H1 (cell line): ENCODE results near the gene ZDHHC17. TPM values are rescaled to one million over a fixed set of nuclear protein-coding genes. Genes with fewer than 3 reads are reported as not detected.

ENCODE experiments used
- CTCF ChIA-PET: fragments of 300-600 bp; sonication (Branson Sonifier 250); formaldehyde crosslinking; loops from one replicate; lab custom pipeline; 2021; ENCODE audit not compliant: partially characterized antibody; lab: Charles Lee
- POLR2A ChIA-PET: fragments of 300-600 bp; sonication (Branson Sonifier 250); formaldehyde crosslinking; loops from one replicate; lab custom pipeline; 2021; ENCODE audit warnings: inconsistent platforms; ENCODE audit not compliant: partially characterized antibody; lab: Charles Lee
- DNase-seq, 2 experiments: peaks; one replicate each; pipeline versions ENCODE4 v3.0.0 to v3.0.0-alpha.2; 2010 to 2022; ENCODE audit warnings: low spot score in 2 of 2, low read depth in 1 of 2, mixed read lengths in 1 of 2
- FAIRE-seq: peaks from 2 replicates; lab custom pipeline; 2011; peaks lifted over from hg19 to GRCh38; lab: Jason Lieb, UNC
- H2AFZ ChIP-seq: 2 replicates; pipeline ENCODE4 v1.8.1; 2012; ENCODE audit warnings: low read length, inconsistent platforms
- H2AK5ac ChIP-seq: 2 replicates; pipeline ENCODE4 v1.6.1; 2013; ENCODE audit warnings: low read depth, low read length
- H2BK120ac ChIP-seq: replicated peaks from 2 replicates; pipeline ENCODE3; 2013; ENCODE audit warnings: low read depth, low read length, inconsistent platforms
- H2BK12ac ChIP-seq: 2 replicates; pipeline ENCODE4 v1.6.1; 2013; ENCODE audit warnings: low read depth, low read length
- H2BK15ac ChIP-seq: 2 replicates; pipeline ENCODE4 v1.6.1; 2013; ENCODE audit warnings: low read length
- H2BK20ac ChIP-seq: 2 replicates; pipeline ENCODE4 v1.6.1; 2013; ENCODE audit warnings: low read length
- H2BK5ac ChIP-seq: 2 replicates; pipeline ENCODE4 v1.6.1; 2013; ENCODE audit warnings: low read depth, low read length
- H3K14ac ChIP-seq: 2 replicates; pipeline ENCODE4 v1.6.1; 2013; ENCODE audit warnings: inconsistent platforms; ENCODE audit not compliant: insufficient read length
- H3K18ac ChIP-seq: 2 replicates; pipeline ENCODE4 v1.6.1; 2013; ENCODE audit warnings: low read length; ENCODE audit errors: extremely low read depth
- H3K23ac ChIP-seq: 2 replicates; pipeline ENCODE4 v1.6.1; 2013; ENCODE audit warnings: inconsistent platforms; ENCODE audit not compliant: insufficient read length
- H3K23me2 ChIP-seq: 2 replicates; pipeline ENCODE4 v1.6.1; 2013; ENCODE audit warnings: low read depth, low read length
- H3K27ac ChIP-seq: 2 replicates; pipeline ENCODE4 v1.6.1; 2011; ENCODE audit warnings: low read depth, low read length, inconsistent platforms
- H3K27me3 ChIP-seq, 4 experiments: replicated peaks in 1 of 4; 1 replicate in 1 of 4; 2 replicates in 3 of 4; pipeline versions ENCODE4 v1.6.1 to v1.8.1; 2011 to 2013; ENCODE audit warnings: low read length in 3 of 4, mild to moderate bottlenecking in 3 of 4, inconsistent platforms in 2 of 4, mixed read lengths in 2 of 4, moderate library complexity in 1 of 4; ENCODE audit not compliant: control insufficient read depth in 3 of 4, insufficient read depth in 3 of 4; ENCODE audit errors: extremely low read depth in 1 of 4
- H3K36me3 ChIP-seq, 4 experiments: 2 replicates each; pipeline versions ENCODE4 v1.6.1 to v1.8.1; 2011 to 2013; ENCODE audit warnings: mild to moderate bottlenecking in 4 of 4, low read length in 3 of 4, moderate library complexity in 2 of 4, control low read depth in 1 of 4, inconsistent platforms in 1 of 4; ENCODE audit not compliant: insufficient read depth in 4 of 4, control insufficient read depth in 2 of 4
- H3K4ac ChIP-seq: replicated peaks from 2 replicates; pipeline ENCODE3; 2013; ENCODE audit warnings: low read length, low read depth, mixed read lengths, inconsistent platforms; ENCODE audit not compliant: insufficient read length
- H3K4me1 ChIP-seq, 4 experiments: replicated peaks in 1 of 4; 1 replicate in 1 of 4; 2 replicates in 3 of 4; pipeline versions ENCODE4 v1.6.1 to v1.8.1; 2011 to 2013; ENCODE audit warnings: low read length in 3 of 4, inconsistent platforms in 2 of 4, mixed read lengths in 1 of 4; ENCODE audit not compliant: insufficient read depth in 4 of 4, control insufficient read depth in 3 of 4
- H3K4me2 ChIP-seq, 2 experiments: 2 replicates each; pipeline versions ENCODE4 v1.6.1 to v1.8.1; 2011 to 2013; ENCODE audit warnings: low read depth in 2 of 2, low read length in 2 of 2, control low read depth in 1 of 2, inconsistent platforms in 1 of 2, mild to moderate bottlenecking in 1 of 2; ENCODE audit not compliant: insufficient read depth in 1 of 2
- H3K4me3 ChIP-seq, 4 experiments: fragments of 200-600, 300-600 bp in 1 of 4; sonication (generic), shearing (Covaris generic), sonication (Bioruptor Twin) in 1 of 4; 2 replicates each; pipeline versions ENCODE4 v1.5.1 to v1.8.1; 2011 to 2016; ENCODE audit warnings: low read length in 4 of 4, low read depth in 3 of 4, control low read depth in 2 of 4, inconsistent platforms in 2 of 4, mild to moderate bottlenecking in 2 of 4, mixed read lengths in 1 of 4, moderate library complexity in 1 of 4; ENCODE audit not compliant: insufficient read depth in 2 of 4; ENCODE audit errors: extremely low read depth in 1 of 4
- H3K56ac ChIP-seq: replicated peaks from 2 replicates; pipeline ENCODE3; 2013; ENCODE audit warnings: low read depth, mild to moderate bottlenecking, mixed read lengths, low read length, inconsistent platforms; ENCODE audit not compliant: insufficient read length
- H3K79me1 ChIP-seq: 2 replicates; pipeline ENCODE4 v1.6.1; 2013; ENCODE audit warnings: low read depth, low read length, control low read depth
- H3K79me2 ChIP-seq, 2 experiments: 2 replicates each; pipeline versions ENCODE4 v1.6.1 to v1.8.1; 2012 to 2013; ENCODE audit warnings: low read length in 2 of 2, mild to moderate bottlenecking in 2 of 2, inconsistent platforms in 1 of 2; ENCODE audit not compliant: insufficient read depth in 2 of 2, control insufficient read depth in 1 of 2
- H3K9ac ChIP-seq, 4 experiments: replicated peaks in 1 of 4; 1 replicate in 1 of 4; 2 replicates in 3 of 4; pipeline versions ENCODE4 v1.6.1 to v1.8.1; 2011 to 2013; ENCODE audit warnings: low read depth in 3 of 4, low read length in 3 of 4, control low read depth in 2 of 4, mild to moderate bottlenecking in 2 of 4, moderate library complexity in 2 of 4, inconsistent platforms in 1 of 4; ENCODE audit errors: extremely low read depth in 1 of 4
- H3K9me3 ChIP-seq, 2 experiments: 2 replicates each; pipeline versions ENCODE4 v1.6.1 to v1.8.1; 2012 to 2013; ENCODE audit warnings: mild to moderate bottlenecking in 2 of 2, moderate library complexity in 2 of 2, control low read depth in 1 of 2, inconsistent platforms in 1 of 2, low read depth in 1 of 2, low read length in 1 of 2, mixed read lengths in 1 of 2; ENCODE audit not compliant: insufficient read depth in 2 of 2
- H4K20me1 ChIP-seq, 2 experiments: replicated peaks in 1 of 2; 2 replicates each; pipeline versions ENCODE3 to v1.8.1; 2011 to 2013; ENCODE audit warnings: inconsistent platforms in 2 of 2, low read length in 2 of 2, mild to moderate bottlenecking in 1 of 2; ENCODE audit not compliant: insufficient read depth in 2 of 2, control insufficient read depth in 1 of 2
- H4K5ac ChIP-seq: 2 replicates; pipeline ENCODE4 v1.6.1; 2013; ENCODE audit warnings: low read length, low read depth, mixed read lengths, inconsistent platforms; ENCODE audit not compliant: insufficient read length
- H4K8ac ChIP-seq: 2 replicates; pipeline ENCODE4 v1.8.0; 2013; ENCODE audit warnings: mild to moderate bottlenecking, moderate library complexity, low read length, inconsistent platforms; ENCODE audit not compliant: insufficient read depth; ENCODE audit errors: extremely low read depth
- H4K91ac ChIP-seq: replicated peaks from 2 replicates; pipeline ENCODE3; 2013; ENCODE audit warnings: low read length, mixed read lengths, inconsistent platforms; ENCODE audit not compliant: insufficient read length
- ASH2L ChIP-seq: fragments of 200-600, 300-600 bp; sonication (generic); IDR thresholded peaks from one replicate; pipeline ENCODE4 v1.7.1; 2017; ENCODE audit warnings: low read length
- BRCA1 ChIP-seq: IDR thresholded peaks from 2 replicates; pipeline ENCODE4 v1.6.1; 2012; ENCODE audit warnings: low read depth, low read length, improper control_type of control experiment
- CEBPB ChIP-seq: IDR thresholded peaks from 2 replicates; pipeline ENCODE4 v1.6.1; 2012; ENCODE audit warnings: low read depth, low read length
- CREB1 ChIP-seq: IDR thresholded peaks from 2 replicates; pipeline ENCODE4 v1.6.1; 2012; ENCODE audit warnings: inconsistent platforms
- JUN ChIP-seq: IDR thresholded peaks from 2 replicates; pipeline ENCODE4 v1.6.1; 2011; ENCODE audit warnings: low read depth, mild to moderate bottlenecking, improper control_type of control experiment, low read length
- PHF8 ChIP-seq: fragments of 200-600 bp; sonication (generic); conservative IDR thresholded peaks from 2 replicates; pipeline ENCODE4 v1.7.1; 2012; ENCODE audit warnings: low read depth, mild to moderate bottlenecking, inconsistent platforms, low read length, moderate library complexity
- POLR2A ChIP-seq, 2 experiments: IDR thresholded peaks; 1 replicate in 1 of 2; 2 replicates in 1 of 2; pipeline ENCODE4 v1.6.1; 2011; ENCODE audit warnings: low read depth in 2 of 2, low read length in 2 of 2, mild to moderate bottlenecking in 2 of 2; ENCODE audit errors: control extremely low read depth in 1 of 2
- POU5F1 ChIP-seq: IDR thresholded peaks from 2 replicates; pipeline ENCODE4 v1.6.1; 2011; ENCODE audit warnings: low read depth, mild to moderate bottlenecking, low read length, moderate library complexity
- SAP30 ChIP-seq: fragments of 300-600 bp; sonication (generic); IDR thresholded peaks from 2 replicates; pipeline ENCODE4 v1.7.1; 2012; ENCODE audit warnings: low read length, moderate library complexity, mild to moderate bottlenecking, inconsistent platforms; ENCODE audit not compliant: insufficient read depth, insufficient replicate concordance
- SIN3A ChIP-seq, 2 experiments: IDR thresholded peaks in 1 of 2; conservative IDR thresholded peaks in 1 of 2; 2 replicates each; pipeline ENCODE4 v1.6.1; 2011 to 2012; ENCODE audit warnings: low read length in 2 of 2, improper control_type of control experiment in 1 of 2, low read depth in 1 of 2, mild to moderate bottlenecking in 1 of 2
- SP4 ChIP-seq: IDR thresholded peaks from 2 replicates; pipeline ENCODE4 v1.6.1; 2012; ENCODE audit warnings: low read length, inconsistent platforms
- SRF ChIP-seq: IDR thresholded peaks from 2 replicates; pipeline ENCODE4 v1.6.1; 2011; ENCODE audit warnings: mild to moderate bottlenecking, low read depth, low read length, moderate library complexity
- TAF1 ChIP-seq: IDR thresholded peaks from 2 replicates; pipeline ENCODE4 v1.6.1; 2011; ENCODE audit warnings: mild to moderate bottlenecking, low read depth, low read length
- WGBS, 2 experiments: shearing (Covaris generic) in 1 of 2; methylation state at CpG; one replicate each; pipeline versions ENCODE4 v1.1.6 to v1.1.7; 2013 to 2015; ENCODE audit warnings: low lambda C conversion rate in 2 of 2, mixed read lengths in 2 of 2, inconsistent platforms in 1 of 2, low coverage in 1 of 2, missing lambda C conversion rate in 1 of 2; ENCODE audit not compliant: insufficient replicate concordance in 2 of 2, insufficient coverage in 1 of 2, insufficient read length in 1 of 2; ENCODE audit errors: extremely low coverage in 1 of 2, missing lambda C conversion rate in 1 of 2; 5-methylcytosine and 5-hydroxymethylcytosine counted together
- polyA plus RNA-seq, 7 experiments: library from polyadenylated mRNA; depleted of rRNA in 3 of 7; stranded (reverse) in 5 of 7; unstranded in 2 of 7; fragments of >200 nt in 5 of 7; fragments of 200-250 nt in 2 of 7; gene quantifications; 1 replicate in 5 of 7; 2 replicates in 1 of 7; 4 replicates in 1 of 7; pipeline versions ENCODE4 v1.2.1 to v1.2.3, GENCODE V29; 2011 to 2013; ENCODE audit warnings: missing spikeins in 2 of 7, mixed read lengths in 2 of 7
- total RNA-seq: library from RNA; stranded (reverse); fragmentation: NEBNext Ultra II Directional; extraction: Animal tissue kit (Norgen Biotek cat#: 25700); gene quantifications from 2 replicates; pipeline ENCODE4 v1.2.1, GENCODE V29; 2021
- TF ChIP-seq, protein P1 (sequence below): IDR thresholded peaks from 2 replicates; pipeline ENCODE4 v1.6.1; 2012; ENCODE audit warnings: inconsistent platforms

ZDHHC17 gene
- total and polyA plus RNA-seq, 2 of the 8 experiments (the other 6 are each of a cell fraction or from before 2014, with no cell fraction given): 27.6 to 28.9 TPM

DNA sequence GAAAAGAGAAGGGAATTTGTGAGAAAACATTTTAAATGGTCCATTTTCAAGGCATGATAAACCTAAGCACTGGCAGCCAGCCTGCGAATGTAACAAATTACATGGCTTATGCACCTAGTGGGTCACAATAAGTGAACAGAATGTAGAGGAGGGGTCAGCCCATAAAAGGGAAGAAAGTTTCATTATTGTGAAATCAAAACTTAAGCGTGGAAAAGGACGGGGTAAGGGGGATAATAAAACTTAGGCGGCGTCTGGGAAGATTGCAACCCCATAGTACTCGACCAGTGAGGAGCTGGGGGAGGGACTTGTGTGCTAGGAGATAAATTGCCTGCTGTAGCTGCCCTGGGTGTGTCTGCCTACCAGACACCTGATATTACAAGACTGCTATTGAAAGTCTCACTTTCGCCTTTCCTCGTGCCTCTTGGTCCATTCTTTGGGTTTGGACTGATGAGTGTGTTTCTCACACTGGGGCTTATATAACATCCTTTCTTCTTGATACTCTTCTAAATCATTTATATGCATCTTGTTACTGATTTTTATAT, 40.6 kb downstream of the ZDHHC17 start:
- FAIRE-seq: no peak
- H2BK5ac ChIP-seq: no peak overlapping the region
- TF ChIP-seq SIN3A (conservative IDR thresholded peaks at IDR 0.05 in 1 of 2, IDR thresholded peaks at IDR 0.05 in 1 of 2; ENCODE audit: low read depth in 1 of 2, low read length in 2 of 2): no peak
- TF ChIP-seq SRF: no peak
- TF ChIP-seq JUN: no peak
- TF ChIP-seq SAP30: no peak
- no peak for TF ChIP-seq ASH2L
- no peak for TF ChIP-seq PHF8
- no peak for TF ChIP-seq TAF1
- TF ChIP-seq POU5F1: no peak
- no peak for TF ChIP-seq POLR2A (IDR thresholded peaks at IDR 0.05; ENCODE audit: control extremely low read depth in 1 of 2, low read depth in 2 of 2, low read length in 2 of 2)
- no peak for TF ChIP-seq BRCA1
- TF ChIP-seq, protein P1, sequence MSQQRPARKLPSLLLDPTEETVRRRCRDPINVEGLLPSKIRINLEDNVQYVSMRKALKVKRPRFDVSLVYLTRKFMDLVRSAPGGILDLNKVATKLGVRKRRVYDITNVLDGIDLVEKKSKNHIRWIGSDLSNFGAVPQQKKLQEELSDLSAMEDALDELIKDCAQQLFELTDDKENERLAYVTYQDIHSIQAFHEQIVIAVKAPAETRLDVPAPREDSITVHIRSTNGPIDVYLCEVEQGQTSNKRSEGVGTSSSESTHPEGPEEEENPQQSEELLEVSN: no peak
- TF ChIP-seq SP4: no peak
- TF ChIP-seq CREB1: no peak
- TF ChIP-seq CEBPB: no peak

More for the DNA sequence above, 40.6 kb downstream of the ZDHHC17 start:
- WGBS, 2 experiments: 89% methylated on average over 8 of the region's 8 CpGs; no CpG with 5 or more reads in 1 of the 2 experiments
- H3K18ac ChIP-seq: no peak overlapping the region
- H3K79me2 ChIP-seq: peaks cover 0 to 21% of the 10 kb centered on the region in 2 experiments; a peak in 2 of 4 replicates
- no peak overlapping the region for H3K56ac ChIP-seq
- H3K14ac ChIP-seq: no peak overlapping the region
- H3K9me3 ChIP-seq: no peaks in the 10 kb centered on the region
- H2BK120ac ChIP-seq: no peak overlapping the region
- no peak overlapping the region for H3K23ac ChIP-seq
- no peak overlapping the region for H2BK20ac ChIP-seq
- POLR2A ChIA-PET: no interaction called here
- no peak overlapping the region for H2AK5ac ChIP-seq
- H2AFZ ChIP-seq: no peak overlapping the region
- H3K36me3 ChIP-seq: peaks cover 4 to 29% (median 11%) of the 10 kb centered on the region in 4 experiments; a peak in 7 of 8 replicates
- no peaks in the 10 kb centered on the region for H4K20me1 ChIP-seq
- CTCF ChIA-PET: interaction anchor here (0.8 to 1.6 kb wide), 4 partner anchors 14 to 206 kb away, joined by 3 to 4 read pairs (median 4); no protein-coding TSS in a partner anchor
- no peak overlapping the region for H2BK15ac ChIP-seq
- DNase-seq: no peak
- no peak overlapping the region for H2BK12ac ChIP-seq
- H3K23me2 ChIP-seq: no peaks in the 10 kb centered on the region
- peaks cover 2% of the 10 kb centered on the region; the same call in 1 of the 2 replicates for H3K79me1 ChIP-seq
- H4K5ac ChIP-seq: no peak overlapping the region
- peaks cover 0 to 2% (median 0%) of the 10 kb centered on the region in 4 experiments; a peak in 1 of 7 replicates for H3K27me3 ChIP-seq
- no peak overlapping the region for H3K9ac ChIP-seq
- no peak overlapping the region; the same call in 1 of the 2 replicates for H4K8ac ChIP-seq
- no peak overlapping the region for H3K4me2 ChIP-seq
- no peak overlapping the region for H3K4ac ChIP-seq
- no peak overlapping the region for H3K4me3 ChIP-seq
- no peaks in the 10 kb centered on the region for H3K4me1 ChIP-seq
- no peak overlapping the region for H4K91ac ChIP-seq
- H3K27ac ChIP-seq: no peak overlapping the region
